Measurements from ENCODE around the gene PMM1. TPM values are rescaled to one million over a fixed set of nuclear protein-coding genes. Genes with fewer than 3 reads are reported as not detected.

The PMM1 gene
- total RNA-seq (2021): 18.4 and 19.8 TPM in 2 replicates
- long read RNA-seq, transcript PMM1-201 (8 exons, 1,298 nt): major isoform, 77 of 114 reads
- long read RNA-seq, transcript PMM1-208 (7 exons, 1,405 nt): minor isoform, 9 of 114 reads
- long read RNA-seq, partial matches to known transcripts: 3 of 114 reads
- long read RNA-seq, other reads (novel, unspliced or antisense): 22 of 114 reads

- Histone ChIP-seq H2AK5ac (ENCODE audit: insufficient read length, low read length) (no peak within 1 kb of the TSS), H3K79me2 (ENCODE audit: insufficient read depth, low read length) (no peaks in the 10 kb centered on the region), H2BK120ac (ENCODE audit: low read depth, low read length, poor library complexity, severe bottlenecking) (no peak within 1 kb of the TSS), H2BK5ac (ENCODE audit: insufficient read length, low read length) (no peak within 1 kb of the TSS), H3T11ph (ENCODE audit: low read length) (no peak within 1 kb of the TSS), H3K27ac (ENCODE audit: insufficient read length, low read depth, low read length) (no peak within 1 kb of the TSS), H3K4me1 (ENCODE audit: insufficient read depth, low read length) (no peaks in the 10 kb centered on the region), H3K9ac (ENCODE audit: extremely low read depth, insufficient read length, low read length) (peak within 1 kb of the TSS; percentile 5), H3K56ac (ENCODE audit: insufficient read length, low read depth, low read length) (no peak within 1 kb of the TSS), H4K5ac (ENCODE audit: insufficient read length, low read depth, low read length) (no peak within 1 kb of the TSS), H2BK12ac (ENCODE audit: insufficient read length, low read depth, low read length) (no peak within 1 kb of the TSS), H3K79me1 (ENCODE audit: insufficient read depth, low read depth, low read length, poor library complexity, severe bottlenecking) (no peaks in the 10 kb centered on the region), H3K4me2 (ENCODE audit: insufficient read depth, insufficient read length, low read length) (peak within 1 kb of the TSS; percentile 75), H4K20me1 (ENCODE audit: control insufficient read depth, insufficient read depth, insufficient read length) (no peaks in the 10 kb centered on the region), H3K4ac (ENCODE audit: low read depth, low read length) (no peak within 1 kb of the TSS; the same call in 1 of the 2 replicates), H2BK15ac (ENCODE audit: low read depth, low read length) (no peak within 1 kb of the TSS), H3K9me3 (ENCODE audit: control insufficient read depth, low read depth, low read length) (no peaks in the 10 kb centered on the region), H2AFZ (ENCODE audit: low read length) (no peak within 1 kb of the TSS), H3K14ac (ENCODE audit: insufficient read depth, low read length) (no peak within 1 kb of the TSS; the same call in 1 of the 2 replicates), H3K23ac (ENCODE audit: insufficient read length, low read depth, low read length) (no peak within 1 kb of the TSS), H3K27me3 (ENCODE audit: insufficient read depth, low read length) (no peaks in the 10 kb centered on the region), H3K18ac (ENCODE audit: insufficient read length, low read depth, low read length) (no peak within 1 kb of the TSS), H2BK20ac (ENCODE audit: low read depth, low read length, poor library complexity, severe bottlenecking) (no peak within 1 kb of the TSS), H4K8ac (replicated peaks; ENCODE audit: insufficient read length, low read depth, low read length) (no peak within 1 kb of the TSS), H3K23me2 (ENCODE audit: insufficient read length, low read depth, low read length, poor library complexity, severe bottlenecking) (peaks cover 7% of the 10 kb centered on the region), H4K91ac (ENCODE audit: insufficient read length, low read depth, low read length) (no peak within 1 kb of the TSS)
- TF ChIP-seq CTCF (conservative IDR thresholded peaks at IDR 0.05): no peak
- Mint-ChIP-seq H3K27ac (peak within 1 kb of the TSS; percentile 91 to 96 (median 92); a peak in 6 of 7 replicates), H3K36me3 (ENCODE audit: insufficient read depth in 1 of 3, low read depth in 3 of 3) (peaks cover 0 to 3% (median 2%) of the 10 kb centered on the region in 3 experiments; a peak in 3 of 7 replicates), H3K4me1 (peaks cover 6 to 8% of the 10 kb centered on the region in 2 experiments), H3K4me3 (peak within 1 kb of the TSS; percentile 86 to 92), H3K27me3 (ENCODE audit: low read depth) (peaks cover 5% of the 10 kb centered on the region), H3K9me3 (0 out of 5 replicates have a peak, but pooled peaks cover 0 to 3% of the 10 kb centered on the region in 2 experiments)
- WGBS (ENCODE audit: extremely low coverage, insufficient read length, low lambda C conversion rate): no CpG with 5 or more reads among the region's 61 CpGs
- peak; percentile 100 for DNase-seq
Measured at GRCh38 chr22:41589391-41590241, at the start of gene PMM1. PMM1 (minus strand) TSS chr22:41589840; CDS start chr22:41589805, 35 bp downstream.
